ENCODE data around the gene ULBP3.
"Not testable (repeated sequence)": the region's sequence is repeated elsewhere in the genome, so short reads cannot be mapped to it uniquely, and the experiment has no call there.

ULBP3 gene

GRCh38 chr6:150076196-150076893, 7.4 kb upstream of the ULBP3 start:
- DNase-seq (ENCODE audit: low spot score), result no peak

DNA sequence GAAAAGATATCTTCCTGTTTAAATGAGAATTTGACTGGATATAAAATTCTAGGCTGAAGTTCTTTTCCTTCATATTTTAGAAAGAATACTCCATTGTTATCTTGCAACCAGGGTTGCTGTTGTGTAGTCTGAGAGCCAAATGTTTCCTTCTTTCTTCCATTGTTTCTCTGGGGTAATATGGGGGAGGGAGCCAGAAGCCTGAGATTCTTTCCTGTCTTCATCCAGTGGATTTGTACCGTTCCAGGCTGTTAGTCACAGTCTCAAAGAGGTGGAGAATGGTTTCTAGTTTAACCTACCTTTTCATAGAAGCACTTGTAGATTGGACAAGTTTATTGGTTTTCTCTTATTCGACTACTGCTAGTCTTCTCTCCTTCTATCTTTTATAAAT, 6.1 kb upstream of the ULBP3 start:
- no peak for DNase-seq (ENCODE audit: low spot score)

- not testable (repeated sequence) for DNase-seq (ENCODE audit: low spot score)
These were observed 5.6 kb upstream of the ULBP3 start for GRCh38 chr6:150074396-150075033.

DNA sequence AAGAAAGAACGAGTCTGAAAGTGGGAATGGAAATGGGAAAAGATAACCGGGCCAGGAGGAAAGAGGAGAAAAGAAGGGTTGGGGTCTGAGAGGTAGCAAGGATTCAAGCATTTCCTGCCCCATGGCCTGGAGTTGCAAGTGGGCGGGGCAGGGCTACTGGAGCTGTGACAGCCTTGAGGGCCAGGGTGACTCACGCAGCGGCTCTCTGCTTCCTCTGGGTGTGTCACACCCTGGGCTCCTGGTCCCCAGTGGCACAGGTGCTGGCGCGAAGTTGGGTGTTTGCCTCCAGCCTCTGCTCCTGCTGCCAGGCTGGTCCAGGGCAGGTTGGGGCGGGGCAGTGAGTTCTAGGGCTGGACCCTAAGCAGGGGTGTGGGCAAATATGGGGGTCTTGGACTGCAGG, 3.3 kb upstream of the ULBP3 start:
- DNase-seq (ENCODE audit: low spot score), result peak; percentile 71

- DNase-seq (ENCODE audit: low spot score), result no peak
These were observed 1.4 kb upstream of the ULBP3 start for GRCh38 chr6:150070236-150070818.

- DNase-seq (ENCODE audit: low spot score), result no peak
These were observed 785 bp upstream of the ULBP3 start for GRCh38 chr6:150069706-150070105.

GRCh38 chr6:150068151-150068550, 770 bp downstream of the ULBP3 start:
- no peak for DNase-seq (ENCODE audit: low spot score)

DNA sequence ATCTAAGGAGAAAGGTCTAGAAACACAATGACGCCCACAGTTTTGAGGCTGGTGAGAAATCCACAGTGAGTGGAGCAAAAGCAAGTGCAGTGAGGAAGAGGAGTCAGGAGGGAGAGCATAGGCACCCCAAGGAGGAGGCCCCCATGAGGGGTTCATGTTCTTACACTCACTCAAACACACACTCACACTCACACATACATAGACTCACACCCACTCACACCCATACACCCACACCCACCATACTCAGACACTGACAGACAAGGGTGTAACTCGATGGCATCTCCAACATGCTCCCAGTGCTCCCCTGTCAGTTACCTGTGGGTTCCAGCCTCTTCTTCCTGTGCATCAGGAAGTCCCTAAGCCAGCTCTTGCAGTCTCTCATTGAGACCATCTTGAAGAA, 3.8 kb downstream of the ULBP3 start:
- DNase-seq (ENCODE audit: low spot score), result no peak

DNA sequence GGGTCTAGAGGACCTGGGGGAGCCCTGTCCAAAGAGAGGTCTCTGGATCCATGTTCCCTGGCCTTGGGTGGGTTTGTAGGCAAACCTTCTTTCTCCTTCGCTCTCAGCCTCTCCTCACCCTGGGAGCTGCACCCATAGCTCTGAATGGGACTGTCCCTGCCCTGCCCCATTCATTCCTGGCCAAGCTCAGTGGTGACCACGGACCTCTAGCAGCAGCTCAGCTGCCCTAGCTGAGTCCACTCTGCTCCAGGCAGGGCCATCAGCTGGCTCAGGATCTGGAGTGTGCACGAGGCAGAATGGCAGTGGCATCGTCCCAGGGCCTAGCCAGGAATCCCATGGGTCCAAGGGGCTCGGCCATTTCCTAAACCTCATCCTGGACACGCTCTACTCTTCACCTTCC, 5.3 kb downstream of the ULBP3 start:
- no peak for DNase-seq (ENCODE audit: low spot score)

- DNase-seq (ENCODE audit: low spot score), result not testable (repeated sequence)
These were observed 8.9 kb downstream of the ULBP3 start for GRCh38 chr6:150059973-150060372.

GRCh38 chr6:150058986-150059385, 9.9 kb downstream of the ULBP3 start:
- DNase-seq (ENCODE audit: low spot score), result no peak

DNA sequence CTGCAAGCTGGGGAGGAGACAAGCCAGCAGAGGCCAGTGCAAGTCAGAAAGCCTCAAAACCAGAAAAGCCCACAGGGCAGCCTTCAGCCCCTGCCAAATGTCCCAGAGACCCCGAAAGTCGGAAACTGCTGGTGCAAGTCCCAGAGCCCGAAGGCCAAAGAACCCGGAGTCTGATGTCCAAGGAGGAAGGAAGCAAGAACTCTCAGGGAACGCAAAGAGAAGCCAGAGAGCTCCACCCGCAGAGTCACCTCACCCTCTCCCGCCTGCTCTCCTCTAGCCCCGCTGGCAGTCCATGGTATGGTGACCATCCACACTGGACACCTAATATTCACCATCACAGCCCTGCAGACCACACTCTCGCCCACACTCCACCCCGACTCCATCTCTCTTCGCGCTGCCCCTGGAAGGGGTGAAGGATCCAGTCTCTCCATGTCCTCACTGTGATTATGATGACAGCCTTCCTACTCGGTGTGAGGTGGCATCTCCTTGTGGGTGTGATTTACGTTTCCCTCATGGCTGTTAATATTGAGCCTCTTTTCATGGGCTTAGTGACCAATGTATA, 10.6 kb downstream of the ULBP3 start:
- DNase-seq (ENCODE audit: low spot score), result no peak

DNA sequence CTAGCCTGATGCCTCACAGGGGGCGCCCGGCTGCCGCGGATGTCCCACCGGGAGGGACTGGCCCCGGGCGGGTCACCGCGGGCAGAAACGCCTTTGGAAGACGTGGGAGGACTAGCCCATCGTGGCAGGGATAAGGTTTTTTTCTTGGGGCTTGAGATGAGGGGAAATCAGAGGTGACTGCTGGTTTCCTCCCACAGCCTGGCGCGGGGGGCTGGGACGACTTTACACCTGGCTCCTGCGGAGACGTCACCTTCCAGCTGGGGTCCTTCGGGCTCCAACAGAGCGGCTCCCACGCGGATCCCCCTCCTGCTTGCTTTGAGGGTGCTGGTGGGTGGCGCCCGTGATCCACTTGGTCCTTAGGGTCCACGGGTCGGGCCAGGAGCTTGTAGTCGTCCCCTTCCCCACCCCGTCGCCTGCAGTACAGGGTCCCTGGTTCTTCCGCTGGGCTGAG, 11.4 kb downstream of the ULBP3 start:
- no peak for DNase-seq (ENCODE audit: low spot score)

DNA sequence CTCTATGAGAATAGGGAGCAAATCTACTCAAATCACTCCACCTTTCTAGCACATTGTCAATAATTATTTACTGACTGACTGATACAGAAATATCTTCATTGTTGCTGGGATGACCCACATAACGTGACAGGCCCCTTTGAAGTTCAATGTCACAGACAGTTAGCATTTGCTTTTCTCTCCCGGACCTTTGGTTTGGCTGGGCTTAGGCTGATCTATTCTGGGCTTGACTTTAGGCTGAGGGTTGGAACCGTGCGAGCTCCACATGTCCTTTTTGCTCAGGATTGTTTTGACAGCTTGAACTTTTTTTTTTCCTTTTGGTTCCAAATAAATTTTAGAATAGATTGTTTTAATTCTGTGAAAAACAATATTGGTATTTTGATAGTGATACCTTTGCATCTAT, 12.0 kb downstream of the ULBP3 start:
- DNase-seq (ENCODE audit: low spot score), result no peak

- no peak for DNase-seq (ENCODE audit: low spot score)
These were observed 12.8 kb downstream of the ULBP3 start for GRCh38 chr6:150056156-150056555.

DNA sequence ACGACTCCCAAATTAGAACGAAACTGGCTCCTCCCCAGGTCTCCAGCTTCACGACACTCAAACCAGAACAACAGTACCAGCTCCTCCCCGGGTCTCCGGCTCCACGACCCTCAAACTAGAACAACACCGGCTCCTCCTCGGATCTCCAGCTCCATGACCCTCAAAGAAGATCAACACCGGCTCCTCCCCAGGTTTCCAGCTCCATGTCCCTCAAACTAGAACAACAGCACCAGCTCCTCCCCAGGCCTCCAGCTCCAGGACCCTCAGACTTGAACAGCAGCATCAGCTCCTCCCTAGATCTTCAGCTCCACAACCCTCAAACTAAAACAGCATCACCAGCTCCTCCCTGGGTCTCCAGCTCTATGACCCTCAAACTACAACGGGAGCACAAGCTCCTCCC, 13.8 kb downstream of the ULBP3 start:
- DNase-seq (ENCODE audit: low spot score), result no peak

- no peak for DNase-seq (ENCODE audit: low spot score)
These were observed 15.5 kb downstream of the ULBP3 start for GRCh38 chr6:150053450-150053849.

GRCh38 chr6:150050846-150051245, 18.1 kb downstream of the ULBP3 start:
- DNase-seq (ENCODE audit: low spot score), result no peak

GRCh38 chr6:150048099-150048498, 20.8 kb downstream of the ULBP3 start:
- no peak for DNase-seq (ENCODE audit: low spot score)

- DNase-seq (ENCODE audit: low spot score), result no peak
These were observed 22.0 kb downstream of the ULBP3 start for GRCh38 chr6:150046943-150047342.

- DNase-seq (ENCODE audit: low spot score), result no peak
These were observed 24.2 kb downstream of the ULBP3 start for GRCh38 chr6:150044621-150045145.

DNA sequence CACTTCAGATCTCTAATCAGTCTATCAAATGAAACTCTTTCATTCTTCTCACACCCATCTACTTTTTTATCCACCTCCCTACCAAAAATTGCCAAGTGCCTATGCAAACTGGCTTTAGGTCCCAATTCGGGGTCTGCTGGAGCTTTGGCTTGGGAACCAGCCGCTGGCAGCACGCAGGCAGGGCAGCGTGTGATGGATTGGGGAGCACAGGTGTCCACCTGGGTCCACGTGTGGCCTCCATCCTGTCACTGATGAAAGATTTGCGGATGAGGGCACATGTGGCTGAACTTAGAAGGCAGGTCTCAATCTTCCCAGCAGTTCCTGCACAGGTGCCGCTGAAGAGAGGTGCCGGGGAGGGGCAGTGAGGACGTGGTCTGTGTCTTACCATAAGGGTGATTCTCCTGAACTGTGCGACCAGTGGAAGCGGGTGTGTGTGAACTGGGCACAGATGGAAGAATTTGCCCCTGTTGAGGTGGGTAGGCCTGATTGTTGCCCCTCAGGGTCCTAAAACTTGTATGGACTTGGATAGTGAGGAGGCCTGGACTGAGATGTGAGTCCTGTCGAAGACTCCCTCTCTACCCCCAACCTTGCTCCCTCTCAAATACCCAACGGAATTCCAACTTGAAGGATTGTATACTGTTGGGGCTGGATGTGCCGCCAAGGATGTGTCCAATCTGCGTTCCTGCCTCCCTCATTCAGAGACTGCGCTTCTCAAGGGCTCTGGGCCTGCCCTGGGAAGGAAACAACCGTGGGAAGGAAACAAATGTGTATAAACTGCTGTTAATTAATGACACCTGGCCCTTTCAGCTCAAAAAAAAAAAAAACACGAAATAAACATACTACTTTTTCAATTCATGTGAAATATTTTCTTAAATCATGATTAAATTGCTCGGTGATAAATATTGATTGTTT, 25.2 kb downstream of the ULBP3 start:
- no peak for DNase-seq (ENCODE audit: low spot score)

All from kidney capillary endothelial cell (primary cell).